ENCODE data around the gene MRM2. TPM values are rescaled to one million over a fixed set of nuclear protein-coding genes. Genes with fewer than 3 reads are reported as not detected.

MRM2 gene
- total and polyA plus RNA-seq, 4 donors = 9.7 to 14.9 (median 11.8) TPM

GRCh38 chr7:2203766-2204300 lies 38.2 kb downstream of the MRM2 start:
- H3K9ac ChIP-seq (ENCODE audit: low read depth in 1 of 2, low read length in 2 of 2) = no peak overlapping the region
- H3K4me1 ChIP-seq (ENCODE audit: control insufficient read depth in 4 of 4, insufficient read depth in 4 of 4, low read length in 3 of 4) = no peaks in the 10 kb centered on the region
- 80% methylated on average over 13 of the region's 13 CpGs for WGBS
- H3K9me3 ChIP-seq (ENCODE audit: control insufficient read depth in 4 of 4, low read length in 3 of 4) = no peaks in the 10 kb centered on the region
- H3K36me3 ChIP-seq (ENCODE audit: control insufficient read depth in 4 of 4, insufficient read depth in 3 of 4, low read depth in 1 of 4, low read length in 3 of 4) = peaks cover 0 to 25% (median 5%) of the 10 kb centered on the region in 4 donors
- H3K27me3 ChIP-seq (ENCODE audit: control insufficient read depth in 4 of 4, insufficient read depth in 4 of 4, low read length in 3 of 4) = no peaks in the 10 kb centered on the region
- no peak for DNase-seq (ENCODE audit: low spot score)
- peak in 1 of 2 donors; percentile 7 for TF ChIP-seq JUND (IDR thresholded peaks at IDR 0.05)
- peak; percentile 61 for TF ChIP-seq NR2F2 (IDR thresholded peaks at IDR 0.05)
- no peak for TF ChIP-seq HNF4A (conservative IDR thresholded peaks at IDR 0.05)
- no peak overlapping the region for H3K4me3 ChIP-seq (ENCODE audit: low read depth in 1 of 3, low read length in 3 of 3)
- no peak overlapping the region for H3K27ac ChIP-seq (ENCODE audit: low read depth in 1 of 2, low read length in 2 of 2)

GRCh38 chr7:2202901-2203765 lies 38.9 kb downstream of the MRM2 start:
- DNase-seq (ENCODE audit: low spot score) = no peak
- peaks cover 0 to 20% (median 5%) of the 10 kb centered on the region in 4 donors for H3K36me3 ChIP-seq (ENCODE audit: control insufficient read depth in 4 of 4, insufficient read depth in 3 of 4, low read depth in 1 of 4, low read length in 3 of 4)
- no peak overlapping the region for H3K9ac ChIP-seq (ENCODE audit: low read depth in 1 of 2, low read length in 2 of 2)
- H3K4me1 ChIP-seq (ENCODE audit: control insufficient read depth in 4 of 4, insufficient read depth in 4 of 4, low read length in 3 of 4) = no peaks in the 10 kb centered on the region
- 88% methylated on average over 20 of the region's 20 CpGs for WGBS
- TF ChIP-seq HNF4G (IDR thresholded peaks at IDR 0.05) = no peak
- no peak overlapping the region for H3K27ac ChIP-seq (ENCODE audit: low read depth in 1 of 2, low read length in 2 of 2)
- H3K4me3 ChIP-seq (ENCODE audit: low read depth in 1 of 3, low read length in 3 of 3) = no peak overlapping the region
- no peaks in the 10 kb centered on the region for H3K27me3 ChIP-seq (ENCODE audit: control insufficient read depth in 4 of 4, insufficient read depth in 4 of 4, low read length in 3 of 4)
- no peaks in the 10 kb centered on the region for H3K9me3 ChIP-seq (ENCODE audit: control insufficient read depth in 4 of 4, low read length in 3 of 4)

- Histone ChIP-seq H3K36me3 (ENCODE audit: control insufficient read depth in 4 of 4, insufficient read depth in 3 of 4, low read depth in 1 of 4, low read length in 3 of 4) (peaks cover 0 to 13% (median 2%) of the 10 kb centered on the region in 4 donors), H3K4me3 (ENCODE audit: low read depth in 1 of 3, low read length in 3 of 3) (no peak overlapping the region), H3K27me3 (ENCODE audit: control insufficient read depth in 4 of 4, insufficient read depth in 4 of 4, low read length in 3 of 4) (no peaks in the 10 kb centered on the region), H3K9ac (ENCODE audit: low read depth in 1 of 2, low read length in 2 of 2) (no peak overlapping the region), H3K4me1 (ENCODE audit: control insufficient read depth in 4 of 4, insufficient read depth in 4 of 4, low read length in 3 of 4) (no peaks in the 10 kb centered on the region), H3K9me3 (ENCODE audit: control insufficient read depth in 4 of 4, low read length in 3 of 4) (no peaks in the 10 kb centered on the region), H3K27ac (ENCODE audit: low read depth in 1 of 2, low read length in 2 of 2) (no peak overlapping the region)
- no peak for DNase-seq (ENCODE audit: low spot score)
- no peak for TF ChIP-seq TAF1 (conservative IDR thresholded peaks at IDR 0.05)
- TF ChIP-seq ZBTB33 (IDR thresholded peaks at IDR 0.05) = no peak
- TF ChIP-seq GABPA (IDR thresholded peaks at IDR 0.05 in 1 of 2, conservative IDR thresholded peaks at IDR 0.05 in 1 of 2) = no peak
- 90% methylated on average over 14 of the region's 14 CpGs for WGBS
Observed at GRCh38 chr7:2202361-2202761, 39.6 kb downstream of the MRM2 start.

- TF ChIP-seq HNF4A (conservative IDR thresholded peaks at IDR 0.05) (no peak), NR2F2 (IDR thresholded peaks at IDR 0.05) (no peak), REST (IDR thresholded peaks at IDR 0.05) (no peak), JUND (IDR thresholded peaks at IDR 0.05) (no peak), FOXA1 (IDR thresholded peaks at IDR 0.05) (no peak)
- WGBS = 94% methylated on average over 31 of the region's 31 CpGs
Observed at GRCh38 chr7:2201686-2202360, 40.2 kb downstream of the MRM2 start.

More at GRCh38 chr7:2201686-2202360, 40.2 kb downstream of the MRM2 start:
- H3K36me3 ChIP-seq (ENCODE audit: control insufficient read depth in 4 of 4, insufficient read depth in 3 of 4, low read depth in 1 of 4, low read length in 3 of 4) = peaks cover 0 to 10% (median 2%) of the 10 kb centered on the region in 4 donors
- no peaks in the 10 kb centered on the region for H3K9me3 ChIP-seq (ENCODE audit: control insufficient read depth in 4 of 4, low read length in 3 of 4)
- DNase-seq (ENCODE audit: low spot score) = no peak
- H3K9ac ChIP-seq (ENCODE audit: low read depth in 1 of 2, low read length in 2 of 2) = no peak overlapping the region
- H3K27ac ChIP-seq (ENCODE audit: low read depth in 1 of 2, low read length in 2 of 2) = no peak overlapping the region
- no peak overlapping the region for H3K4me3 ChIP-seq (ENCODE audit: low read depth in 1 of 3, low read length in 3 of 3)
- no peaks in the 10 kb centered on the region for H3K4me1 ChIP-seq (ENCODE audit: control insufficient read depth in 4 of 4, insufficient read depth in 4 of 4, low read length in 3 of 4)
- no peaks in the 10 kb centered on the region for H3K27me3 ChIP-seq (ENCODE audit: control insufficient read depth in 4 of 4, insufficient read depth in 4 of 4, low read length in 3 of 4)
